ENCODE measurements around the gene OLFML2A.

The OLFML2A gene

DNA sequence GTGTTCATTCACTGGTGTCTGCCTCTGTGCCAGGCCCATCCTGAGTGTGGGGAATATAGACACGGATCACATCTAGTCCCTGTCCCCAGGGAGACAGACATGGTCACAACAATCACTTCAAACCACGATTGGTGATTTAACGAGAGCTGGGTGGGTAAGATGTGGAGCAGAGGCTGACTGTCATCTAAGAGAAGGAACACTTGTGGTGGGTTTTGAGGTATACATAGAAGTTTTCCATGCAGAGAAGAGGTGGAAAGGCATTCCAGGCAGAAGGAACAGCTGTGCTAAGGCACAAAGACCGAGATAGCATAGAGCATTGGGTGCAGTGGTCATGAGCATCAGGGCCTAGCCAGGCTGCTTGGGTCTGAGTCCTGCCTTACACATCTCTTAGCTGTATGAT lies 53.7 kb downstream of the OLFML2A start:
- CTCF ChIA-PET: interaction anchor here (1.1 to 31.1 kb wide), 5 partner anchors 9 to 55 kb away, joined by 3 to 1257 read pairs (median 11); partner anchors contain the start of genes NR6A1, OLFML2A and WDR38
- Histone ChIP-seq H3K4me3 (ENCODE audit: low read depth, low read length) (no peak overlapping the region), H3K9me3 (ENCODE audit: control insufficient read depth, insufficient read depth, low read depth, low read length) (no peaks in the 10 kb centered on the region), H3K27ac (ENCODE audit: extremely low read depth, low read depth, low read length) (no peak overlapping the region), H3K36me3 (ENCODE audit: control insufficient read depth in 2 of 2, insufficient read depth in 1 of 2, low read length in 2 of 2) (no peaks in the 10 kb centered on the region), H3K4me1 (ENCODE audit: control insufficient read depth, insufficient read depth, low read length) (peaks cover 10% of the 10 kb centered on the region)
- TF ChIP-seq KLF8 (tag by site-specific recombination; IDR thresholded peaks at IDR 0.05): no peak
- TF ChIP-seq ZFP3 (tag by site-specific recombination; IDR thresholded peaks at IDR 0.05; ENCODE audit: low read depth): peak; percentile 94
- TF ChIP-seq ZNF10 (tag by site-specific recombination; IDR thresholded peaks at IDR 0.05): no peak
- POLR2A ChIA-PET: interaction anchor here (0.6 kb wide), 1 partner anchor 109 kb away, joined by 12 read pairs; no protein-coding TSS in a partner anchor

DNA sequence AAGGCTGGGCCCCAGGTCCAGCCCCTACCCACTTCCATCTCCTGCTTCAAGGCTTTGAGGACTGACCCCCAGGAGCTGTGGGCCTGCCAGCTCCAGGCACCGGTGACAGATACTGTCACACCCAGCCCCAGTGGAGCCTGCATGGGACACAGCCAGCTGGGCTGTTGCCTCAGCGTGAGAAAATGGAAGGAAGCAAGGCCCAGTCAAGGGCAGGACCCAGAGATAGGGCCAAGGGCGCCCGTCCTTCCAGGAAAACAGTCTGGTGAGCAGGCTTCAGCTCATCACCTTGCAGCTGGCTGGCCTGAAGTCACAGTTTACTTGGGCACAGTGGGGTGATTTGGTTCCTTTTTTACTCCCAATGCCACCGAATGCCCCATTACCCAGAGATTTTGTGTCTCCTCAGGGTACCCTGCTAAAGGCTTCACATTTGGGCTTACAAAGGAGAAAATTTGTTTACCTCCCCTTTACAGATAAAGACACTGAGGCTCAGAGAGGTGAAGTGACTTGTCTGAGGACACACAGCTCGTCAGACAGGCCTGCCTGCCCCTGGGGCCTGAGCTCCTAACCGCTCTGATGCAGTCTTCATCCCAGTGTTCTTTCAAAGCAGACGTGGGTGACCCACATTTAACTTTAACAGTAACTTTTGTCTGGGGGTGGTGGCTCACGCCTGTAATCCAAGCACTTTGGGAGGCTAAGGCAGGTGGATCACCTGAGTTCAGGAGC lies 54.9 kb downstream of the OLFML2A start:
- no peaks in the 10 kb centered on the region for H3K36me3 ChIP-seq (ENCODE audit: control insufficient read depth in 2 of 2, insufficient read depth in 1 of 2, low read length in 2 of 2)
- no peak overlapping the region for H3K4me3 ChIP-seq (ENCODE audit: low read depth, low read length)
- H3K9me3 ChIP-seq (ENCODE audit: control insufficient read depth, insufficient read depth, low read depth, low read length): no peaks in the 10 kb centered on the region
- CTCF ChIA-PET: interaction anchor here (0.7 to 31.1 kb wide), 10 partner anchors 9 to 56 kb away, joined by 3 to 1257 read pairs (median 6); partner anchors contain the start of genes NR6A1, OLFML2A and WDR38
- TF ChIP-seq ZNF768 (tag by site-specific recombination; IDR thresholded peaks at IDR 0.05) (0 out of 2 replicates have a peak, but pooled peaks have one; percentile 66), ZNF302 (tag by site-specific recombination; IDR thresholded peaks at IDR 0.05; ENCODE audit: low read depth) (no peak)
- POLR2A ChIA-PET: interaction anchor here (0.9 to 1.5 kb wide), 4 partner anchors 13 to 410 kb away, joined by 3 to 9 read pairs (median 4); partner anchors contain the start of genes HSPA5 and NR6A1
- H3K4me1 ChIP-seq (ENCODE audit: control insufficient read depth, insufficient read depth, low read length): peaks cover 10% of the 10 kb centered on the region
- H3K27ac ChIP-seq (ENCODE audit: extremely low read depth, low read depth, low read length): no peak overlapping the region

DNA sequence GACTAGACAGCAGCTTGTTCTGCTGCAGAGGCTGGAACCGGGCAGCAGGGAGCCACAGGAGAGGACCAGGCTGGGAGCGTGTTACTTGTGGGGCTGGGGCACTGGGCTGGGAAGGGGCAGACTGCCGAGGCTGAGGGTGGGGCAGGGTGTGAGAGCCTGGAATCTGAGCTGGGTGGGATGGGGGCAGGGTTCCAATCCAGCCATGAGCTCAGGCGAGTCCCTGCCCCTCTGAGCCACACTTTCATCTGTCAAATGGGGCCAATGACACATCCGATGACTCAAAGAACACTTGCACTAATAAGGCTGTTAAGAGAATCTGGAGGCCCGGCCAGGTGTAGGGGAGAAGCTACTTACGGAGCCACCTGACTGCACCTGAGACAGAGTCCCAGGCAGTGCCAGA lies 57.7 kb downstream of the OLFML2A start:
- Histone ChIP-seq H3K36me3 (ENCODE audit: control insufficient read depth in 2 of 2, insufficient read depth in 1 of 2, low read length in 2 of 2) (no peaks in the 10 kb centered on the region), H3K4me1 (ENCODE audit: control insufficient read depth, insufficient read depth, low read length) (peaks cover 10% of the 10 kb centered on the region), H3K9me3 (ENCODE audit: control insufficient read depth, insufficient read depth, low read depth, low read length) (no peaks in the 10 kb centered on the region), H3K4me3 (ENCODE audit: low read depth, low read length) (no peak overlapping the region), H3K27ac (ENCODE audit: extremely low read depth, low read depth, low read length) (peak overlapping the region; percentile 72; the same call in 1 of the 2 replicates)
- CTCF ChIA-PET: interaction anchor here (1.0 to 31.1 kb wide), 7 partner anchors 12 to 106 kb away, joined by 3 to 1257 read pairs (median 4); partner anchors contain the start of genes NR6A1, OLFML2A and WDR38
- TF ChIP-seq ZNF121 (tag by site-specific recombination; IDR thresholded peaks at IDR 0.05) (no peak), KLF8 (tag by site-specific recombination; IDR thresholded peaks at IDR 0.05) (0 out of 2 replicates have a peak, but pooled peaks have one; percentile 52), ZFP41 (tag by site-specific recombination; IDR thresholded peaks at IDR 0.05; ENCODE audit: borderline replicate concordance) (no peak), ZEB2 (tag by site-specific recombination; IDR thresholded peaks at IDR 0.05) (peak; percentile 40; the same call in 1 of the 2 replicates), PRDM1 (tag by site-specific recombination; IDR thresholded peaks at IDR 0.05) (0 out of 2 replicates have a peak, but pooled peaks have one; percentile 49), ZNF184 (tag by site-specific recombination; IDR thresholded peaks at IDR 0.05) (no peak), KLF1 (tag by site-specific recombination; IDR thresholded peaks at IDR 0.05) (peak; percentile 88), SP7 (tag by site-specific recombination; IDR thresholded peaks at IDR 0.05) (peak; percentile 26; the same call in 1 of the 2 replicates)
- TF ChIP-seq, protein P1, sequence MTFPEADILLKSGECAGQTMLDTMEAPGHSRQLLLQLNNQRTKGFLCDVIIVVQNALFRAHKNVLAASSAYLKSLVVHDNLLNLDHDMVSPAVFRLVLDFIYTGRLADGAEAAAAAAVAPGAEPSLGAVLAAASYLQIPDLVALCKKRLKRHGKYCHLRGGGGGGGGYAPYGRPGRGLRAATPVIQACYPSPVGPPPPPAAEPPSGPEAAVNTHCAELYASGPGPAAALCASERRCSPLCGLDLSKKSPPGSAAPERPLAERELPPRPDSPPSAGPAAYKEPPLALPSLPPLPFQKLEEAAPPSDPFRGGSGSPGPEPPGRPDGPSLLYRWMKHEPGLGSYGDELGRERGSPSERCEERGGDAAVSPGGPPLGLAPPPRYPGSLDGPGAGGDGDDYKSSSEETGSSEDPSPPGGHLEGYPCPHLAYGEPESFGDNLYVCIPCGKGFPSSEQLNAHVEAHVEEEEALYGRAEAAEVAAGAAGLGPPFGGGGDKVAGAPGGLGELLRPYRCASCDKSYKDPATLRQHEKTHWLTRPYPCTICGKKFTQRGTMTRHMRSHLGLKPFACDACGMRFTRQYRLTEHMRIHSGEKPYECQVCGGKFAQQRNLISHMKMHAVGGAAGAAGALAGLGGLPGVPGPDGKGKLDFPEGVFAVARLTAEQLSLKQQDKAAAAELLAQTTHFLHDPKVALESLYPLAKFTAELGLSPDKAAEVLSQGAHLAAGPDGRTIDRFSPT (tag by site-specific recombination; IDR thresholded peaks at IDR 0.05): peak; percentile 31; the same call in 1 of the 2 replicates
- TF ChIP-seq, protein P2, sequence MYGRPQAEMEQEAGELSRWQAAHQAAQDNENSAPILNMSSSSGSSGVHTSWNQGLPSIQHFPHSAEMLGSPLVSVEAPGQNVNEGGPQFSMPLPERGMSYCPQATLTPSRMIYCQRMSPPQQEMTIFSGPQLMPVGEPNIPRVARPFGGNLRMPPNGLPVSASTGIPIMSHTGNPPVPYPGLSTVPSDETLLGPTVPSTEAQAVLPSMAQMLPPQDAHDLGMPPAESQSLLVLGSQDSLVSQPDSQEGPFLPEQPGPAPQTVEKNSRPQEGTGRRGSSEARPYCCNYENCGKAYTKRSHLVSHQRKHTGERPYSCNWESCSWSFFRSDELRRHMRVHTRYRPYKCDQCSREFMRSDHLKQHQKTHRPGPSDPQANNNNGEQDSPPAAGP (tag by site-specific recombination; IDR thresholded peaks at IDR 0.05): peak; percentile 87
- POLR2A ChIA-PET: interaction anchor here (0.6 to 1.7 kb wide), 8 partner anchors 14 to 872 kb away, joined by 3 to 13 read pairs (median 4); partner anchors contain the start of genes MAPKAP1 and NR6A1

Data from HEK293 (cell line).